ENCODE data around the gene MTIF3.
A peak's percentile ranks its signal among the peaks of the same experiment; 100 is the strongest.

Gene MTIF3

DNA sequence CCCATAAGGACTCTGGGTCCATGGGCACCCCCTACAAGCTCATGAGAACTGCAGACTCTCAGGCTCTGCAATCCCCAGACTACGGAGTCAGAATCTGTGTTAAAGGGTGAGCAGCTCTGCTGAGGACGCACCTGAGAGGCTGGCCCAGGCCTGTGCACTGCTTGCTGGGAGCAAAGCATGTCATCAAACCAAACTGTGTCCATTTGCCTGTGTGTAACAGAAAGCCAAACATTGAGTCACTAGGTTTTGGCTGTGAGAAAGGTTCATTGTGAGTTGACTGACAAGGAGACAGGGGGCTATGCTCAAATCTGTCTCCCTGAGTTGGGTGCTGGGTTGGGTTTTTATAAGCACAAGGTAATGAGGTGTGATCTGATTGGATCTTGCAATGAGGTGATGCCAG lies 22.1 kb upstream of the MTIF3 start:
- no peaks in the 10 kb centered on the region for H3K9me3 Mint-ChIP-seq
- no peaks in the 10 kb centered on the region for H3K27me3 Mint-ChIP-seq
- no peak overlapping the region for H3K4me3 Mint-ChIP-seq
- ATAC-seq = no peak
- no peaks in the 10 kb centered on the region for H3K36me3 Mint-ChIP-seq (ENCODE audit: low read depth)
- no peak overlapping the region for H3K27ac Mint-ChIP-seq
- peaks cover 4% of the 10 kb centered on the region for H3K4me1 Mint-ChIP-seq
- no peak for DNase-seq

DNA sequence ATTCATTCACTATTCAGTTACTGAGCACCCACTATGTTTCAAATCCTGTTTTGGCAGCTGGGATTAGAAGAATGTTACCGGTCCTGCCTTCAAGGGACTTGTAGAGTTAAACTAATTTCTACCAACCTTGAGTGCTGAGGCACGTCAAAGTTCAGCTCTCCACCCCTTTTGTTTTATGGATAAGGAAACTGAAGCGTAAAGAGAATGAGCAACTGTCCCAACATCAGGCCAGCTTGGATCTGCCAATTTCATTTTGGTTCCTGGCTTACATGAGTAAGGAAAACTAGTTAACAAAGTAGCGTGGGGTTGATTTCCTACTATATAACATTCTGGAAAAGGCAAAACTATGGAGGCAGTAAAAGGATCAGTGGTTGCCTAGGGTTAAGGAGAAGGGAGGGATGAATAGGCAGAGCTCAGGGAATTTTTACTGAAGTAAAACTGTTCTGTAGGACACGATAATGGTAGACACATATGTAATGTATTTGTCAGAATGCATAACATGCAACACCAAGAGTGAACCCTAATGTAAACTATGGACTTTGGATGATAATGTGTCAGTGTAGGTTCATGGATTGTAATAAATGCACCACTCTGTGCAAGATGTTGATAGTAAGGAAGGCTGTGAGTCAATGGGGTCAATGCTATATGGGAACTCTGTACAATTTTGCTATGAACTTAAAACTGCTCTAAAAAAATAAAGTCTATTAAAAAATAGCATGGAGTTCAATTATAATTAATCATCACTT lies 19.9 kb upstream of the MTIF3 start:
- Mint-ChIP-seq H3K9me3 (no peaks in the 10 kb centered on the region), H3K4me3 (no peak overlapping the region), H3K27me3 (no peaks in the 10 kb centered on the region), H3K4me1 (no peaks in the 10 kb centered on the region), H3K27ac (no peak overlapping the region), H3K36me3 (ENCODE audit: low read depth) (no peaks in the 10 kb centered on the region)
- DNase-seq (no peak), ATAC-seq (no peak)

DNA sequence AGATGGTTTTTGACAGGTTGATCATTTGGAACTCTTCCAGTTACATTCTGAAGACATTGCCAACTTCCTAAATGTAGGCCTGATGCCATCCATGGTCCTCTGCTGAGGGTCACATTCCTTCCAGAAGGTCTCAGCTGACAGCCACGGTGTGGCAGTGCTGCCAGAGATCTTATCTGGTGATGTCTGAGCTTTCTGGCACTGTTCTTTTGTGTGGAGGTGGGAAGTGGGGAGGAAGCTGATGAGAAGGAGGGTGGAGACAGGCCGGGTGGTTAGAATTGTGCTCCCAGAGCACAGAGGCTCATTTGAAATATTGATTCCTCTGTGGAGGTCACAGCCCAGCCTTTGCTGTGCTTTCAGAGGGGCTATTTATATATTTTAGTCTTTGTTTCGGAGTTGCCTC lies 16.1 kb upstream of the MTIF3 start:
- ATAC-seq (no peak), DNase-seq (no peak)
- H3K4me1 Mint-ChIP-seq = no peaks in the 10 kb centered on the region
- no peak overlapping the region for H3K4me3 Mint-ChIP-seq
- no peaks in the 10 kb centered on the region for H3K36me3 Mint-ChIP-seq (ENCODE audit: low read depth)
- H3K9me3 Mint-ChIP-seq = no peaks in the 10 kb centered on the region
- no peak overlapping the region for H3K27ac Mint-ChIP-seq
- H3K27me3 Mint-ChIP-seq = no peaks in the 10 kb centered on the region

DNA sequence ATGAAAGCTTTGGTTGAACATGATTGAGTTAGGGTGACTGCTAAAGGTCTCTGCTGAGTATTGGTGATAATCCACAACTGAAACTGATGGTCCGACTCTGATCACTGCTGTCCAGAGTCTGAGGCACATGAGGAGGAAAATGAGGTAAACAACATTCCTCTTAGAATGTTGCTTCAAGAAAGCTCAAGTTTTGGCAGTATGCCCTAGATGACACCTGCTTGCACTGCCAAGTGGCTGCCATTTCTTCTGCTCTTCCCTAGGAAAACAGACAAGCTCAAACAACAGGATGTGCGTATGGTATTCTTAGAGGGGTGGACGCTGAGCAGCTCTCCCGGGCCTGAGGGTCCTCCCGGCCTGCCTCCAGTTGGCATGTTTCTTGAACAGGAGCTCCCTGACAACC lies 15.2 kb upstream of the MTIF3 start:
- no peaks in the 10 kb centered on the region for H3K36me3 Mint-ChIP-seq (ENCODE audit: low read depth)
- H3K4me1 Mint-ChIP-seq = no peaks in the 10 kb centered on the region
- DNase-seq (no peak), ATAC-seq (no peak)
- no peaks in the 10 kb centered on the region for H3K9me3 Mint-ChIP-seq
- H3K4me3 Mint-ChIP-seq = no peak overlapping the region
- H3K27me3 Mint-ChIP-seq = no peaks in the 10 kb centered on the region
- H3K27ac Mint-ChIP-seq = no peak overlapping the region

DNA sequence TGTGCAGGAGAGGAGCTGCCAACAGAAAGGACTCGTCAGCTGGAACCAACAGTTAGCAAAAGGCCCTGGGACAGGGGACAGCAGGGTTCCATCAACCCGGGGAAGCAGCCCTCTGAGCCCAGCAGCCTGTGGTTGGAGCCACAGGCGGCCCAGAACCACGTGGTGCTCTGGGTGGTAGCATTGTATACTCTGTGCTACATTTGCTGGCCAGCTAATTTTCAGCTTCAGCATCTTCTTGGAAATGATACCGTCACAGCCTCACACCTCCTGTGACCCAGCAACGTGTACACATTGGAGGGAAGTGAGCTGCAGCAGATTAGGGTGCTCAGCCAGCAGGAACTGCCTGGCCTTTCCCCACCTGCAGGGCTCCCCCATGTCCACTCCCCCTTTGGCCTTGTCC lies 13.1 kb upstream of the MTIF3 start:
- no peak for DNase-seq
- Mint-ChIP-seq H3K4me1 (no peaks in the 10 kb centered on the region), H3K27ac (no peak overlapping the region), H3K36me3 (ENCODE audit: low read depth) (no peaks in the 10 kb centered on the region), H3K4me3 (no peak overlapping the region), H3K27me3 (no peaks in the 10 kb centered on the region), H3K9me3 (no peaks in the 10 kb centered on the region)
- no peak for ATAC-seq

DNA sequence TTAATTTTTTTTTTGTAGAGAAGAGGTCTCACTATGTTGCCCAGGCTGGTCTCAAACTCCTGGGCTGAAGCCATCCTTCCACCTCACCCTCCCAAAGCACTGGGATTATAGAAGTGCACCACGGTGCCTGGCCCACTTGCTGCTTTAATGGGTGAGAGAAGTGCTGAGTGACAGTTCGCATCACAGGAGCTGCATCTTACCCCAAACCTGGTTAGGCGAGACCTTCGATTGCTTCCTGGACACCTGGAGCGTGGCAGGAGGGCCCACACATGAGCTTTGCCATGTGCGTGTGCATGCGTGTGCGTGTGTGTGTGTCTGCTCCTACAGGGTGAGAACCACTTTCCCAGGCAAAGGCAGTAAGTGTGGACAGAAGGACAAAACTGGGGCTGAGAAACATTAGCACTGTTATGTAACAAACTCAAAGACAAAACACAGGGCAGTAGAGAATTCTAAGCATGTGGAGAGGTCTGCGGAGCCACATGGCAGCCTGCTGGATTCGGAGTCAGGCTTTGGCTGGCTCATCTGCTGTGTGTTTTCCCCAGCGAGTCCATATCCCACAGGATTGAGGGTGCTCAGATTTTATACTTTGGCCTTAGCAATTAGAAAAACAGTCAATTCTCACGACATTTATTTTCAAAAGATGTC lies 11.7 kb upstream of the MTIF3 start:
- no peak overlapping the region for H3K27ac Mint-ChIP-seq
- no peaks in the 10 kb centered on the region for H3K9me3 Mint-ChIP-seq
- H3K36me3 Mint-ChIP-seq (ENCODE audit: low read depth) = no peaks in the 10 kb centered on the region
- H3K4me1 Mint-ChIP-seq = peaks cover 3% of the 10 kb centered on the region
- DNase-seq (no peak), ATAC-seq (no peak)
- no peaks in the 10 kb centered on the region for H3K27me3 Mint-ChIP-seq
- H3K4me3 Mint-ChIP-seq = no peak overlapping the region

DNA sequence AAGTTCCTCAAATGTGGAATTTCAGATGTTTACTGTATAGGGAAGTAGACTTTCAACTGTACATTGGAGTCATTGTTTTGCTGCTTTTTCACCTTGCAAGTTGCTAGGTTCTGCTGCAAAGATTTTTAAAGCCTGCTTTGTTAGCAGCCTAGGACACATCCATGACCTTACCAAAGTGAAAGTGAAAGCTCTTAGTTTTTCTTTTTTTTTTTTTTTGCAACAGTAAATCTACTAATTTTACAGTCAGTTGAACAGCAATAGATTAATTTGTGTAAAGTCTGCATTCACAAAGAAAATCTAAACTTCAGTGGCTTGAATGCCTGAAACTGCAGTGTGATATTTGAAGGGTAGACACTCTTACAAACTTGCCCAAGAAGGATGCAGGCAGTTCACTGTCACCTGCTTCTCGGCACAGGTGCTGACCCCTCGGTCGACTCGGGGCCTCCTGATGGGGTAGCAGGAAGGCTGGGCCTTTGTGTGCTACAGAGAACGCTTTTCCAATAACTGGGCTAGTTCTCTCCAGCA lies 5.0 kb upstream of the MTIF3 start:
- H3K4me1 Mint-ChIP-seq = peaks cover 32% of the 10 kb centered on the region
- H3K36me3 Mint-ChIP-seq (ENCODE audit: low read depth) = no peaks in the 10 kb centered on the region
- H3K4me3 Mint-ChIP-seq = peak overlapping the region; percentile 87
- DNase-seq = peak; percentile 27
- H3K27me3 Mint-ChIP-seq = no peaks in the 10 kb centered on the region
- no peaks in the 10 kb centered on the region for H3K9me3 Mint-ChIP-seq
- H3K27ac Mint-ChIP-seq = peak overlapping the region; percentile 97
- no peak for ATAC-seq

DNA sequence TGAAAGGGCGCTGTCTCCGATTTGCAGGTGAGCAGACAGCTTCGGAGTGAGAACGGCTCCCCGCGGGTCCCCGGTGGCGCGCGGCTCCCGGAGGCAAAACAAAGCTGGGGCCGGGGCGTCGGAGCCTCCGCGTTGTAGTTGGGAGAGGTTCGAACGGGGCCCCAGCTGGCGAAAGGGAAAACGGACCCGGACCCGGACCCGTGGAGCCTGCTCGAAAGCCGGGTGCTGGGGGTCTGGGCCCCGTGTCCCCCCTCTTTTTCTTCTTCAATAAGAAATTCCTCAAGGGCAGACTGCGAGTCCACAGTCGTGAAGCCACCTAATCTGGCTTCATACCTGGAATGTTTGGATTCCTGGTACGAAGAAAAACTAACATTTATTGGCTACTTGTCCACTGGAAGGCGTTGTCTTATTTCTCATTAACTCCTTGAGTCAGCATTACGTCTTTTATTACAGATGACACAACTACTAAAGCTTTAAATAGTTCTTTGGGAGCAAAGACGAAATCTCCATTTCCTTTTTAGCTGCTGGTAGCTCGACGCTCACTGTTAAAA lies 632 bp upstream of the MTIF3 start:
- DNase-seq (peak; percentile 47), ATAC-seq (no peak)
- Mint-ChIP-seq H3K27ac (peak overlapping the region; percentile 93), H3K9me3 (no peaks in the 10 kb centered on the region), H3K4me1 (peaks cover 63% of the 10 kb centered on the region), H3K27me3 (no peaks in the 10 kb centered on the region), H3K36me3 (ENCODE audit: low read depth) (peaks cover 3% of the 10 kb centered on the region), H3K4me3 (peak overlapping the region; percentile 96)

DNA sequence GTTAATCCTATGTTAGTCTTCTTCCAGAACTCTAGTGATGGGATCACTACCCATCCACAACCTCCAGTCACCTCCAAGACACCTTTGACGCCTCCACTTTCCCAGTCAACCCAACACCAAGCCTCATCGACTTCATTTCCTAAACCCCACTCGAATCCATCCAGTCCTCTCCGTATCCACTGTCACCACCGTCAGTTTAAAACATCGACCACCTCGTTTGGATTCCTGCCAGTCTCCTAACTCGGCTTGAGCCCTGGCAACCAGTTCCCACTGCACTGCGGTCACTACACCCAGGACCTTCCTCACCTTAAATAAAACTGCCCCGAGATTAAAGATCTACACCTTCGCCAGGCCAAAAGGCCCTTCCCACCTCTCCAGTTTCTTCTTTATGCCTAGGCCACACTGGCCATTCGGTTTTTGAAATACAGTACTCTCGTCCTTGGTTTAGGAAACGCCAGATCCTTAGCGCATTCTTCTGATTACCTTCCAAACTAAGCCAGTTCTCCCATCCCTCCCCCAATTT lies 1.2 kb downstream of the MTIF3 start:
- H3K4me1 Mint-ChIP-seq = peaks cover 59% of the 10 kb centered on the region
- peaks cover 5% of the 10 kb centered on the region for H3K36me3 Mint-ChIP-seq (ENCODE audit: low read depth)
- H3K27ac Mint-ChIP-seq = peak overlapping the region; percentile 93
- H3K4me3 Mint-ChIP-seq = peak overlapping the region; percentile 96
- no peaks in the 10 kb centered on the region for H3K27me3 Mint-ChIP-seq
- DNase-seq (no peak), ATAC-seq (no peak)
- no peaks in the 10 kb centered on the region for H3K9me3 Mint-ChIP-seq

DNA sequence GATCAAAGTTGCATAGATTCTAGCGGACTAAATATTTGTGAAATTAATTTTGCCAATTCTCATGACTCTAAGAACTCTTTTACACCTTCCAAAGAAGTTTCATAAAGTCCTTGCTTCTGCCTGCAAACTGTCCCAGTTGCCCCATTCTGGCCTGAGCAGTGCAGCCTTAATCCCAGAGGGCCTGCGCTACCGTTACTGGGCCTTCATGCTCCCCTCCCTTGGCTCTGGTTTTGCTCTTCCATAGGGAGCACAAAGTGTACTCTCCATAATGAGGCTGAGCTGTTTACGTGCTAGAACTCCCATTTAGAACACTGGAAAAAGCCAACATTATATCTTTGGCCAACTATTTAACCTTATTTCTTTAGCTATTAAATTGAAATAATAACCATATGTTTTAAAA lies 2.1 kb downstream of the MTIF3 start:
- H3K27ac Mint-ChIP-seq = peak overlapping the region; percentile 31
- no peak for ATAC-seq

DNA sequence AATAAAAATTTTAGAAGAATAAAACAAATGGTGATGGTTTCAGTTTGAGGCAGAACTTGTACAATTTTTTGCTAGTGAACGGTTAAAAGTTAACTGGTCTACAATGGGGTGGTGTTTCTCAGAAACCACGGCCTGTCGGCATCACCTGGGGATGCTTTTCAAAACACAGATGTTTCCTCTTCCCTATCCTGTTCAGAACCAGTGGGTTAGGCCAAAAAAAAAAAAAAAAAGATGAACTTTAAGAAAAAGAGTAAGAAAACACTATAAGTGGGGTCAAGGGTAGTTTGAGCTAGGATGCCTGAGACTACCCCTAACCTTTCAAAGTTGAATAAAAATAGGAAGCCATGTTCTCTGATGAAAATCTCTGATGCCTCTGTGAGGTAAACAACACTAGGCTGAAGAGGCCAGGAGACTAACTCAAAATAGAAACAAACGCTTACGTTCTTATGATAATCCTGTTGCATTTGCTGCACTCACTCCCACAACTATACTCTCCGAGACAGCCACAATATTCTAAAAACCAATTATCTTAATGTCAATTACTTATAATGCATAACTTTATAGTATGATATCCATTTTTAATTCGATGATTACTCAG lies 3.3 kb downstream of the MTIF3 start:
- H3K36me3 Mint-ChIP-seq (ENCODE audit: low read depth) = peaks cover 8% of the 10 kb centered on the region
- H3K9me3 Mint-ChIP-seq = no peaks in the 10 kb centered on the region
- no peak for ATAC-seq
- no peak for DNase-seq
- peaks cover 70% of the 10 kb centered on the region for H3K4me1 Mint-ChIP-seq
- no peaks in the 10 kb centered on the region for H3K27me3 Mint-ChIP-seq
- peak overlapping the region; percentile 71 for H3K4me3 Mint-ChIP-seq
- H3K27ac Mint-ChIP-seq = peak overlapping the region; percentile 80

More for the DNA sequence above, 2.1 kb downstream of the MTIF3 start:
- Mint-ChIP-seq H3K27me3 (no peaks in the 10 kb centered on the region), H3K9me3 (no peaks in the 10 kb centered on the region), H3K36me3 (ENCODE audit: low read depth) (peaks cover 5% of the 10 kb centered on the region), H3K4me3 (peak overlapping the region; percentile 4), H3K4me1 (peaks cover 59% of the 10 kb centered on the region)
- no peak for DNase-seq

DNA sequence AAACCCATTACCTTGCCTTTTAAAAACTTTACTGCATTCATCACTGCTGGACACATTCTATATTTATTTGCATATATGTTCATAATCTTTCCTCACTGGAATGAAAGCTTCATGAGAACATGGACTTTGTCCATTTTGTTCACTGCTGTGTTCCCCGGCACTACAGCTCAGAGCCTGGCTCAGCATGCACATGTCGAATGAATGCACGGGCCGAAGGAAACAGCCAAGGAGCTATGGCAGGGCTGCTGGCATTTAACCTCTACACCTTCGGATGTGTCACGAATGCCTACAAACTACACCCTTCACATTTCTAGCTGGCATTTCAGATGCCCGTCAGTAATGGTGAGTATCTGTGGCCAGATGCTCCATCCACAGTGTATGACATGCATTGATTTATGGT lies 7.6 kb downstream of the MTIF3 start:
- H3K4me1 Mint-ChIP-seq = peaks cover 59% of the 10 kb centered on the region
- no peaks in the 10 kb centered on the region for H3K9me3 Mint-ChIP-seq
- ATAC-seq = no peak
- H3K27ac Mint-ChIP-seq = peak overlapping the region; percentile 59
- no peak for DNase-seq
- H3K27me3 Mint-ChIP-seq = no peaks in the 10 kb centered on the region
- H3K4me3 Mint-ChIP-seq = peak overlapping the region; percentile 54
- peaks cover 19% of the 10 kb centered on the region for H3K36me3 Mint-ChIP-seq (ENCODE audit: low read depth)

DNA sequence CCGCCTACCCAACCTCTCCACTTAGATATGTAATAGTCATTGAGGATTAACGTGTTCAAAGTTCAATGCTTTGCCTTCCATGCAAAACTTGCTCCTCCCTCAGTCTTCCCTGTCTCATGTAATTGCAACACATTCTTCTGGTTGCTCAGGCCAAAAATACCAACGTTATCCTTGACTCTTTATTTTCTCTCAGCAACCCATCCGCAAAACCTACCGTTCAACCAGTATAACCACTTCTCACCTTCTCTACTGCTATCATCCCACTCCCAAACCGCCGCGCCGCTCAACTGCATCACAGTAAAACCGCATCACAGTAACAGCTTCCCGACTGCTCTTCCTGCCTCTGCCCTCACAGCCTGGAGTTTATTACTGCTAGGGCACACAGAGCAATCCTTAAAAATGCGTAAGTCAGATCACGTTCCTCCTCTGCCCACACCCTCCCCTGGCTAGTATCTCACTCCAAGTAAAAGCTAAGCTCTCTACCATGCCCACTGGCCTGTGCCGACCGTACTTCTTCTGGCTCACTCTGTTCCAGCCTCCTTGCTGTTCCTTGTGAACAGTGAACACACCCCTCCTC lies 8.2 kb downstream of the MTIF3 start:
- DNase-seq = peak; percentile 36
- H3K4me1 Mint-ChIP-seq = peaks cover 52% of the 10 kb centered on the region
- peaks cover 22% of the 10 kb centered on the region for H3K36me3 Mint-ChIP-seq (ENCODE audit: low read depth)
- H3K27ac Mint-ChIP-seq = peak overlapping the region; percentile 59
- peak; percentile 64 for ATAC-seq
- H3K4me3 Mint-ChIP-seq = peak overlapping the region; percentile 54
- H3K27me3 Mint-ChIP-seq = no peaks in the 10 kb centered on the region
- H3K9me3 Mint-ChIP-seq = no peaks in the 10 kb centered on the region

DNA sequence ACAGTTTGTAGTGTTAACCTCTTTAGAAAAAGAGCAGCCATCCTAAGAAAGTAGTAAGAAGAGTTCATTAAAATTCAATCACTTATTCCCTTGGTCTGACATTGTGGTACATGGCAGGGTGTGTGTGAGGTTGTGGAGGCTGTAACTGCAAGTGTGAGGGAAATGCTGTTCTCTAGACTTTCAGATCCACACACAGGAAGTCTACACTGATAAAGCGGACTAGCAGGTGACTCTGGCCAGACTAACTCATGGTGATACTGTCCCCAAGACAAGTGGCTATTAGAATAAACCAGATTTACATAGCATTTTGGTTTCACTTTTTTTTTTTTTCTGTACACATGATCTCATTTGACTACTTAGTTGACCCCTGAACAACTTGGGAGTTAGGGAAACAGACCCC lies 10.0 kb downstream of the MTIF3 start:
- ATAC-seq (no peak), DNase-seq (no peak)
- Mint-ChIP-seq H3K36me3 (ENCODE audit: low read depth) (peaks cover 27% of the 10 kb centered on the region), H3K27me3 (no peaks in the 10 kb centered on the region), H3K4me3 (no peak overlapping the region), H3K9me3 (no peaks in the 10 kb centered on the region), H3K27ac (no peak overlapping the region), H3K4me1 (peaks cover 38% of the 10 kb centered on the region)
